Activated CD8-positive, alpha-beta memory T cell treated with anti-CD3 and anti-CD28 coated beads for 1 hour (primary cell): ENCODE results near the gene AGBL5.

Experiments
- DNase-seq, 2 donors: peaks; one replicate each; pipeline ENCODE4 v3.0.0-alpha.2; 2020; ENCODE audit warnings: low read depth in 1 of 2; ENCODE audit errors: extremely low read depth in 1 of 2

AGBL5 gene, protein sequence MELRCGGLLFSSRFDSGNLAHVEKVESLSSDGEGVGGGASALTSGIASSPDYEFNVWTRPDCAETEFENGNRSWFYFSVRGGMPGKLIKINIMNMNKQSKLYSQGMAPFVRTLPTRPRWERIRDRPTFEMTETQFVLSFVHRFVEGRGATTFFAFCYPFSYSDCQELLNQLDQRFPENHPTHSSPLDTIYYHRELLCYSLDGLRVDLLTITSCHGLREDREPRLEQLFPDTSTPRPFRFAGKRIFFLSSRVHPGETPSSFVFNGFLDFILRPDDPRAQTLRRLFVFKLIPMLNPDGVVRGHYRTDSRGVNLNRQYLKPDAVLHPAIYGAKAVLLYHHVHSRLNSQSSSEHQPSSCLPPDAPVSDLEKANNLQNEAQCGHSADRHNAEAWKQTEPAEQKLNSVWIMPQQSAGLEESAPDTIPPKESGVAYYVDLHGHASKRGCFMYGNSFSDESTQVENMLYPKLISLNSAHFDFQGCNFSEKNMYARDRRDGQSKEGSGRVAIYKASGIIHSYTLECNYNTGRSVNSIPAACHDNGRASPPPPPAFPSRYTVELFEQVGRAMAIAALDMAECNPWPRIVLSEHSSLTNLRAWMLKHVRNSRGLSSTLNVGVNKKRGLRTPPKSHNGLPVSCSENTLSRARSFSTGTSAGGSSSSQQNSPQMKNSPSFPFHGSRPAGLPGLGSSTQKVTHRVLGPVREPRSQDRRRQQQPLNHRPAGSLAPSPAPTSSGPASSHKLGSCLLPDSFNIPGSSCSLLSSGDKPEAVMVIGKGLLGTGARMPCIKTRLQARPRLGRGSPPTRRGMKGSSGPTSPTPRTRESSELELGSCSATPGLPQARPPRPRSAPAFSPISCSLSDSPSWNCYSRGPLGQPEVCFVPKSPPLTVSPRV

GRCh38 chr2:27050996-27051901 lies at the start of gene AGBL5:
TSS of gene AGBL5 (plus strand) at chr2:27051668. CDS start at chr2:27052959, 1,291 bp downstream.
- DNase-seq = peak; percentile 90 to 96

DNA sequence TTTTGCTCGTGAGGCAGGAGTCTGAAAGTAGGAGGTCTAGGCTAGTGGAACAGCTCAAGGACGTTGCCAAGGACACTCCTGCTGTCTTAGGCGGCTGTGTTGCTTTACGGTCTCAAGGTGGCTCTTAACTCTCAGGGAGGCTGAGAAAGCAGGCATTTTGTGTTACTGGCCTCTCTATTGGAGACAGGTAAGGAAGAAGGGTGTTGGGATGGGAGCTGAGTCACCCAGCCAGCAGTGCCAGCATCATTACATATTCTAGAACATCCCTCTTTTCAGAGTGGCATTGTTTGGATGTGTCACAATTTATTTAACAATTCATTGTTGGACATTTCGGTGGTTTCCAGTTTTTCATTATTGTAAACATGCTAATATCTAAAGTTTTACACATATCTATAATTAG lies 49.5 kb upstream of the AGBL5 start:
- no peak for DNase-seq

GRCh38 chr2:27003007-27003406 lies 48.5 kb upstream of the AGBL5 start:
- no peak for DNase-seq

- DNase-seq = no peak
Observed at GRCh38 chr2:27003857-27004256, 47.6 kb upstream of the AGBL5 start.

- DNase-seq = no peak
Observed at GRCh38 chr2:27006602-27007415, 44.7 kb upstream of the AGBL5 start.

DNA sequence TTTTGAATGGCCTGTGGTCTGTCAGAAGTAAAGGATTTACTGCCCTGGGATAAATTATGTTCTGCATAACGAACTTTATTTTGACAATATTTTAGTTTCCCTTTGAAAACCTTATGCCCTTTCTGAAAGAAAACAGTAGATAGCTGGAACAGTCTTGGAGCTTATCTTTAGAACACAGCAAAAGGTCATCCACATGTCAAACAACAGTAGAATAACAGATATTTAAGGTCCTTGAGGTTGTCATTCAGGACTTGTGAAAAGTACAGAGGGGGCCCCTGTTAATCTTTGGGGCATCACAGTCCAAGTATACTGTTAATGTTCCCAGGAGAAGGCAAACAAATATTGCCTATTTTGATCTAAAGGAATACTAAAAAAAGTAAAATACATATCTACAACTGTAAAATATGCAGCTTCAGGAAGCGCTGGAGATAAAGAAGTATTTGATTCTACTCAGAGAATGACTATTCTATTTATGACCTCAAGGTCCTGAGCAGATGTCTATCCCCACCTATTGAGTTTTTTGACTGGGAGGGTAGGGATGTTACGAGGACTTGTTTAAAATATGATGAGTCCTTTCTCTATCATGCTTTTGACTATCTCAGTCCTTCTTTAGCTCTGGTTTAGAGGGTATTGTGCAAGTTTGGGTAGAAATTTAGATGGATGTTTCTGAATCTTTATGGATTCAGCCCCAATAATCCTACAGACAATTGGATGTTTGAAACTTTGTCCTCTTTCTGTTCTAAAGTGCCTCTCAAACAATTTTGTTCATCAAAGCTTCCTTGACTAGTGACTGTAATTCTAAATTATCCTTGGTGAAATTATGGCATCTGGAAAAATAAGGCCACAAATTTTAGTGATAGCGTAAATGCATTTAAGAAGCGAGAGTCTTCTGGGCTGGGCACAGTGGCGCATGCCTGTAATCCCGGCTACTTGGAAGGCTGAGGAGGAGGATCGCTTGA lies 43.8 kb upstream of the AGBL5 start:
- DNase-seq = no peak

DNA sequence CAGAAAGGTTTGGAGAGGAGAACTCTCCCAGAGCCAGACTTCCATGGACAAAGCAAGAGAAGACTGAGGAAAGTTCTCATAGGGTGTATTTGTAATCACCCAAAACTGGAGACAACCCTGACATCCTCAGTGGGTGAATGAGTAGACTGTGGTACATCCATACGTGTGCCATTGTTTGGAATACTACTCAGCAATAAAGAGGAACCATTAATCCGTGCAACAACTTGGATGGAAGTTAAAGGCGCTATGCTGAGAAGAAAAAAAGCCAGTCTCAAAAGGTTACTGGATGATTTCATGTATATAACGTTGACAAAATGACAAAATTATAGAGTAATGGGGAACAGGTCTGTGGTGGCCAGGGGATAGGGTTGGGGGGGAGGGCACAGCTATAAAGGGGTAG lies 42.8 kb upstream of the AGBL5 start:
- DNase-seq = no peak

DNA sequence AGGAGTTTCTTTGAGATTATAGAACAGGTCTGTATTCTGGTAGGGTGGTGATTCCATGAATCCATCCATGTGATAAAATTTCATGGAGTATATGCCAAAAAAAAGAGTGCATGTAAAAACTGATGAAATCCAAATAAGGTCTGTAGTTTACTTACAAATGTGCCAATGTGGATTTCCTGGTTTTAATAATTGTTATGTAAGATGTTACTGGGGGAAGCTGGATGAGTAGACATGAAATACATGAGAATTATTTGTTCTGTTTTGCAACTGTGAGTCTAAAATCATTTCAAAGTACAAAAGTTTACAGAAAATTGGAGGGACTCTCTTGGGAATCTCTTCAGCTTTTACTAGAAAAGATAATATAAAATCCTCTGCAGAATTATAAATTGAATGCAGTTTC lies 42.4 kb upstream of the AGBL5 start:
- no peak for DNase-seq

- no peak for DNase-seq
Observed at GRCh38 chr2:27009716-27010115, 41.8 kb upstream of the AGBL5 start.

GRCh38 chr2:27010139-27010538 lies 41.3 kb upstream of the AGBL5 start:
- DNase-seq = no peak

DNA sequence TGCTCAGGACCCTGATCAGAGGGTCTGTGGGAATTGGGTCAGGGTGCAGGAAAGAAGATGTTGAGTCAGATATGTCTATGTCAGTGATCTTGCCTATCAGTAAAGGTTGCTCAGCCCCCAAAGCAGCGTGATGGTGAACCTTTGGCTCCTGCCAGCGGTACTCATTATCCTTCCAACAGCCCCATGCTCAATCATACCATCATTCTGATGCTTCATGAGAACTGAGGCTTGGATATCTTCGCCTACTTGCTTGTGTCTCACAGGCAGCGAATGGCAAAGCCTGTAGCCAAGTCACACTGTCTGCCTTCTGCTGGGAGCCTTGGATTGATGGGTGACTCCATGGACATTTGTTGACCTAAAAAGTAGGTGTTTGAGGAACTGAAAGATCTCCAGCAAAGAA lies 37.7 kb upstream of the AGBL5 start:
- DNase-seq = no peak

GRCh38 chr2:27014771-27015433 lies 36.6 kb upstream of the AGBL5 start:
- DNase-seq = no peak

DNA sequence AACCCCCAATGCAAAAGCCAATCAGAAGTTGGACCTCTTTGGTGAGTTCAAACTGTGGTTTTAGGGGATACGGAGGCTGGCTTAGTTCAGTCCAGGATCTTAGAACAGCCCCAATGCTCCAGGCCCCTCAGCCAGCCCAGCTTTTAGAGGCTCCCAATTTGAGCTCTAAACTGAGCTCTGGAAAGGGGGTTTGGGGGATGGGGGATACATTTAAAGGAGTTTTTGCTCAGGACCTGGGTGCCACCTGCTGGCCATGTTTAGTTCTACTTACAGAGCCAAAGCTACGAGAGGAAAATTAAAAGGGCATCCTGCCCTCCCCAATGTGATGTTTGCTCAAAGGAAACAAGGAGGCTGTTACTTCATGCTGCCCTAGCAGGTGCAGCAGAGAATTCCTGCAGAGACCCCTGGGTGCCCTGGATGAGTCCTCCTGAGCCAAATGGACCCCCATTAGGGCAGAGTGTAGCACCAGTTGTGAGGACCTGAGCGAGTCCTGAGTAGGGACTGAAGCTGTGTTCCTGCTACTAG lies 34.6 kb upstream of the AGBL5 start:
- DNase-seq = peak in 1 of 2 donors; percentile 21

- no peak for DNase-seq
Observed at GRCh38 chr2:27018142-27018541, 33.3 kb upstream of the AGBL5 start.

GRCh38 chr2:27019459-27019858 lies 32.0 kb upstream of the AGBL5 start:
- no peak for DNase-seq

DNA sequence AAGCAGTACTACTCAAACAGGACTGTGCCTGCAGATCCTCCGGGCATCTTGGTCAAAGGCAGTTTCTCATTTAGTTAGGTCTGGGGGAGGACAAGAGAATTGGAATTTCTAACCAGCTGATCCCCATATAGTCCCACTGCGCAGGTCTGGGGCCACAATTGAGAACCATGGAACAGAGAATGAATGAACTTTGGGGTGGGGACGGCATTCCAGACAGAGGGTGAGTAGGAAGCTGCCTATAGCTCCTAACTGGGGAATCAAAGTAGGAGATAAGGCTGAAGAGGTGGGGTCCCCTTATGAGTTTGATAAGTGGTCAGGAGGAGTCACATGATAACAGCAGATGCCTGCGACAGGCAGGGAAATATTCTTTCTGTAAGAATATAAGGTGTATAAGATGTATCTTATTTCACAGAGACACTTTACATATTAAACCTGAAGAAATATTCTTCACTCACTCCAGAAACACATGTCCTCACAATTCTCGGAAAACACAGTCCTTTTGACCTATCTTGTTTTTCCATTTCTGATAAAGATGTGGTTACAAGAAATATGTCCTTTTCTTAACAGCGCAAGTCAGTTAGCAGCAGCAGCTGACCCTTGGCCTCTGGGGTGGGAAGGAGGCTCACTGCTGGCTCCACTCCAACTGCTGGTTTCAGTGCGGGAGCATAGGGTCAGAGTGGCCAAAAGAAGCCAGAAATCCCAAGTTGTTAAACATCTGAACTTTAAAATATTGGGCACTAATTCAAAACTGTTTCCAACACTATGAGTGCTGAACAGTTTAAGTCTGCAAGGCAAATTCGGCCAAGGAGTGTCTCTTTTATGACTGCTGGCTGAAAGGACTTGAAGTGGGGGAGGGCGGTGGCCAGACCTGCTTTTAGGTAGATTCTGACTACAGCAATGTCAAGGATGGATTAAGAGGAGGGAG lies 31.3 kb upstream of the AGBL5 start:
- no peak for DNase-seq
